GM21723 (cell line): ENCODE results near the gene COL13A1.

Experiments
- ATAC-seq: cut with Tn5 transposase; IDR thresholded peaks from one replicate; pipeline ENCODE4 v1.9.1; 2021; ENCODE audit warnings: mild to moderate bottlenecking, moderate library complexity; ENCODE audit not compliant: unreplicated experiment

Gene COL13A1

DNA sequence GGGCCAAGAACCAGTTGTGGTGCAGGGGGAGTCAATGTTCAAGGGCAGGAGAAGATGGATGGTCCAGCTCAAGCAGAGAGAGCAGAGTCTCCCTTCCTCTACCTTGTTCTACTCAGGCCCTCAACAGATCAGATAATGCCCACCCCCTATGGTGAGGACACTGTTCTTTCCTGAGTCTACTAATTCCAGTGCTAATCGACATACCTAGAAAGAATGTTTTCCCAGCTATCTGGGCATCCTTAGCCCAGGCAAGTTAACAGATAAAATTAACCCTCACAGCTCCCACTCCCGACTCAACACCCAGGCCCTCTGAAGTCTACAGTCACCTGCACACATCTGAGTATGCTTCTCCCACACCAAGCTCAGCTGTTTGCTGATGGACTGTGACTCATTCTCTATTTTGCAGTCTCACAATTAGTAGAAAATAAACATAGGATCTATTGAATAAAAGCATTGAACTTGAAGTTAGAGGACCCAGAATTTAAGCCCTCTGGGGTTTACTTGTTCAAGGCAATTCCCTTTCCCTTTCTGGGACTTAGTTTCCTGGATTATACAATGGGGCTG lies 17.1 kb downstream of the COL13A1 start:
- ATAC-seq: no peak

GRCh38 chr10:69819716-69820506 lies 18.2 kb downstream of the COL13A1 start:
- no peak for ATAC-seq

DNA sequence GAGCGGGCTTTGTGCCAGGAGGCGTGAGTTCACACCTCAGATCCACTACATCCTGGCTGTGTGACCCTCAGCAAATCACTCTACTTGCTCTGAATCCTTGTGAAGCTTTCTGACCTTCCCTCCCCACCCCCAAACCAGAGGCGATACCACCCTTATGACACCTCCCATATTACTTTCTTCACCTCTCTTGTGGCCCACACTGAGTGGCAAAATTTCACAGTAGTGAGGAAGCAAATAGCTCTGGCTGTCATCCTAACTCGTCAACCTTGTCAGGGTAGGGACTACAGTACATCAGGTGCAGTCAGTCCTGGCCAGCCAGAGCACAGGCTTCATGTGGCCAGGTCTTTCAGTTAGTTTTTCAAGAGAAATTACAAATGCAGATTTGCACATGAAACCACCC lies 19.1 kb downstream of the COL13A1 start:
- no peak for ATAC-seq

GRCh38 chr10:69825604-69826003 lies 23.9 kb downstream of the COL13A1 start:
- no peak for ATAC-seq

DNA sequence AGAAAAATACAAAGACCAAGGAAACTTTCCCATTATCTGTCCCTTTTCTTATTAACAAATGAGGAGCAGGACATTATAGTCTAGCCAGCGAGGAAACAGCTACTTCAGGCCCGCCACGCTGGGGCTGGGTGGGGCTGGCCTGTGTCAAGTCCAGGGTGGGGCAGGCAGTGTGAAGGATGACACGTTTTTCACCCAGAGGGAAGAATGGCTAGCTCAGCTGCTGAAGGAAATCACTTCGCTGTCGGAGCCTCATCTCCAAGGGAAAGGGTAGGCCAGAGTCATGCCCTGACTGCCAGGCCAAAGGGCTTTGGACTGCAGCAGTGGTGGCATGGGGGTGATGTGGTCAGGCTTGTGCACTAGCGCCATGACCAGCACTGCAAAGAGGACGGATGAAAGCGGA lies 24.4 kb downstream of the COL13A1 start:
- ATAC-seq: no peak

- ATAC-seq: no peak
Observed at GRCh38 chr10:69826789-69827554, 25.3 kb downstream of the COL13A1 start.

DNA sequence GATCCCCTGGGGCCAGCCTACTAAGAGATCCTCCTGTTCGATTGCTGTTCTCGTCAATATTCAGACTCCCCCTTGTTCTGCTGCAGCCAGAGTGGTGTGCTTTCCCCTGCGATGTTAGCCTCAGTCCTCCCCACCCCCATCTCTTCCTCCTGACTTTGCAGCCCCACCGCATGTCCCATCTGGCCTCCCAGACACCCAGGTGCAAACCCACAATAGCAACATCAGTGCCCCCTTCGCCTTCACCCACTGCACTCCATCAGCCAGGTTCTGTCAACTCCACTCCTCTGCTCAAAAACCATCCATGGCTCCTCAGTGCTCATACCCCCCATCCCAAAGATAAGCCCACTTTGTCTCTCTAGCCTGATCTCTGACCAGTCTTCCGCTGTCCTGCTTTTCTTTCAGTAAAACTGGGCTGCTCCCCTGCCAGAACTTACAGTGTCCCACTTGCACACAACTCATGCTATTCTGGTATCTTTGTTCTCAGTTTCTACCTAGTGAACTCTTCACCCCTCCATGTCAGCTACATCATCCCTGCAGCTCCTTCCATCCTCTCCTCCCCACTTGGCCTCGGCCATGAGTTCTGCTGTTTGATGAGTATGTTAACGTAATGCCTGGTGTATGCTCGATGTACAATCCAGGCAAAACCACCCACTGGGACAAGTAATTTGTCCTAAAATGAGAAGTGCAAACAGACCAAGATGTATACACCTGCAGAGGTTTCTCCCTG lies 26.6 kb downstream of the COL13A1 start:
- no peak for ATAC-seq

DNA sequence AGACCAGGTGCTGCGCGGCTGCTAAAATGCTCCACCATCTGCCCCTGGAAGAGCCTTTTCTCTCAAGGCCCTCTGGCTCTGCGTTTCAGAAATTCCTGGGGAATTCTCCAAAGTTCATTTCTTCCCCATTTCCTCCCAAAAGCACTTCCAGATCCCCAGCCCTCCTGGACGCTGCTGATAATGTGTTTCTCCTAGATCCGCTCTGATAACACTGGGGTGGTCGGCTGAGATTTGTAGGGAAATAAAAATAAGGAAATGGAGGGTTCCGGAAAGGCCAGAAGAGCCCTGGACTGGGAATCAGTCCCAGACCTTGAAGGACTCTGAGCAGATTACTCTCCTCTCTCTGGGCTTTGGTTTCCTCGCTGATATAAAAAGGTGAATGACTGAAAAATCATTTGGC lies 28.1 kb downstream of the COL13A1 start:
- ATAC-seq: no peak

DNA sequence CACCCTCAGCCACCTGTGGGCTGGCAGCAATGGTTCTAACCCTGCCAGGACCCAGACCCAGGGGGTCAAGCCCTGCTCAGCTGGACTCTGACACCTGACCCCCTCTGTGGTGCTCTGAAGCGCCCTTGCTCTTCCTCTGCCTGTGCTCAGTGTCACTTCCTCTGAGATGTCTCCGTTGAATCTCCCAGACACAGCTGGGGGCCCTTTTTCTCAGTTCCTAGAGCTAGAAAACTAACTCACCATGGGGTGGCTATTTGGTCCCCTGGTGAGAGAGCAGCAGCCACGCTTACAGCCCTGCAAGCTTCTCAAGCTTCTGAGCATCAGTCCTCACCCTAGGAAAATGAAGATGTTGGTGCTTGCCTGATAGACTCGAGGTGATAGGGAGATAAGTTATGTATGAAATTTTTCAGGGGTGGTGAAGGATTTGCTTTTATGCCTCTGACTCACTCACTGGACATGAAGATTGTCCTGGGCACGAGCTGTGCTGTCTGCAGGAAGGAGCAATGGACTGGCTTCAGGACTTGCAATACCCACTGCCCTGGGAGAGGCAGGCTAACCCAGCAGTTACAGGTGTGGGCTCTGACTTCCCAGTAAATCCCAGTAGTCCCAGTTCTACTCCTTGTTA lies 29.6 kb downstream of the COL13A1 start:
- no peak for ATAC-seq

GRCh38 chr10:69835233-69835632 lies 33.5 kb downstream of the COL13A1 start:
- ATAC-seq: no peak

GRCh38 chr10:69835875-69836730 lies 34.4 kb downstream of the COL13A1 start:
- no peak for ATAC-seq

DNA sequence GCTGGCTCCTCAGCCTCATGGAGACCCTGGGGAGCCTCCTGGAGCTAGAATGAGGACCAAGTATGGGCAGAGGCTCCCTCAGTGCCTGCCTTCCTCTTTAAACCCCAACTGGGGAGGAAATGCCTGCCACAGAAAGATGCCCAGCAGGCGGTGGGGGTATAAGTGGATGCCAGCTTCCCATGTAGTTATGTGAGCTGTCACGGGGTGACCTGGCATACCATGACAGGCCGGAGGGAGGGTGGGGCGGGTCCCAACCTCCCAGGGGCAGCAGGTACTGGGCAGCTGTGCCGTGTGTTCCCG lies 35.0 kb downstream of the COL13A1 start:
- ATAC-seq: no peak

DNA sequence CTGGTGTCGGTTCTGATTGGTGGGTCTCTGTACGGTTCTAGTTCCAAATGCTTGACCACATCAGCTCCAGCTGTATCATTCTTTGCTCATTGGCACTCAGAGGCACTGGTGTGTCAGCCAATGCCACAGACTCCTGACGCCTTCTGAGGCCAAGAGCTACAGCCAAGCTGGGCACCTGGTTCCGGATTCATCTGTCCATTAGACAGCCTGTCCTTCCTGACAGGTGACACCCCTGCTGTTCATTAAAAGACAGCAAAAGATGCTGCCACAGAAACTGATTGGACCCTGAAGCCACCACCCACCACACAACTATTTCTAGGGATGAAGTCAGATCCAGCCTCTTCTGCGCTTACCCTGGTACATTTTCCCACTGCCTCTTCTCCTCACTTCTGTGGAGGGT lies 35.6 kb downstream of the COL13A1 start:
- ATAC-seq: no peak

DNA sequence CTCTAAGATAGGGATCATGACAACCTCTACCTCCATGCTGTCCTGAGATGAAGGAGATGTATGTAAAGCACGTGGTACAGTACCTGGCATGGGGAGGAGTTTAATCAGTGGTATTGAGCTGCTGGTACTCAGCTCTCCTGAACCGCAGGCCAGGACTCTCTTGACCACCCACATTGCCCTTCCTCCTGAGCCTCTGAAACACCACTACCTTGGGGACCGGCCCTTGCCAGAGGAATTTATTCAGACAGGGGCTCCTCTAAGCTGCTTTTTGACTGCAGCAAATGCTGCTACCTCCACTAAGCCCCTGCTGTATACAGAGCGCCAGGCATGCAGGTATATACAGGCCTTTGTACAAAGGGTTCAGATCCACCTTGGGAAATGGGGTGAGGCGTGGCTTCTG lies 36.7 kb downstream of the COL13A1 start:
- ATAC-seq: no peak

DNA sequence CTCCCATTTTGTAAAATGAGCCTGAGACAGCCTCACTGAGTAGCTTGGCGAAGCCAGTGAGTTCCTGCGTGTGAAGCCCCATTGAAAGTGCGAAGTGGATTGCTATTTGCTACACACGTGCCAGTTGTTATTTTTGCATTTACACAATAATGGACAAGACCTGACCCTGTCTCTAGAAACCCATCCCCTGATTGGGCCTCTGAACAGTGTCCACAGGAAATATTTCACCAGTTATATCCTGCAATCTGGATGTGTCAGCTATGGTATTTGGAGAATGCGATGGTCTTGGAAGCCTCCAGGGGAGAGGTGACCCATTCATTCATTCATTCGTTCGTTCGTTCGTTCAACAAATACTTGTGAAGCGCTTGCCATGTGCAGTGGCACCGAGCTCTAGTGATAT lies 37.1 kb downstream of the COL13A1 start:
- no peak for ATAC-seq

- ATAC-seq: no peak
Observed at GRCh38 chr10:69839696-69840345, 38.1 kb downstream of the COL13A1 start.

- ATAC-seq: no peak
Observed at GRCh38 chr10:69840773-69841172, 39.1 kb downstream of the COL13A1 start.

DNA sequence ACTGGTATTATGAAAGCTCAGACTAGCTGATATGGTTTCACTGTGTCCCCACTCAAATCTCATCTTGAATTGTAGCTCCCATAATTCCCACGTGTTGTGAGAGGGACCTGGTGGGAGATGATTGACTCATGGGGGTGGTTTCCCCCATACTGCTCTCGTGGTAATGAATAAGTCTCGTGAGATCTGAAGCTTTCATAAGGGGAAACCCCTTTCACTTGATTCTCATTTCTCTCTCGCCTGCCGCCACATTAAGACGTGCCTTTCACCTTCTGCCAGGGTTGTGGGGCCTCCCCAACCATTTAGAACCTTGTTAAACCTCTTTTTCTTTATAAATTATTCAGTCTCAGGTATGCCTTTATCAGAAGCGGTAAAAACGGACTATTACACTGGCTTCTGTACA lies 40.3 kb downstream of the COL13A1 start:
- ATAC-seq: no peak

GRCh38 chr10:69842882-69843281 lies 41.2 kb downstream of the COL13A1 start:
- no peak for ATAC-seq

- no peak for ATAC-seq
Observed at GRCh38 chr10:69843923-69844322, 42.2 kb downstream of the COL13A1 start.
